Testis (tissue), 2 donors: Measurements from ENCODE around the gene ZNF611.
"Not testable (repeated sequence)": the region's sequence is repeated elsewhere in the genome, so short reads cannot be mapped to it uniquely, and the experiment has no call there.

ENCODE experiments used
- POLR2A ChIP-seq: fragments of 450-650 bp; IDR thresholded peaks from one replicate; pipeline ENCODE4 v1.6.1; 2017; ENCODE audit warnings: antibody characterized with exemption, mild to moderate bottlenecking, moderate library complexity
- TF ChIP-seq, protein P1 (sequence below), 3 experiments: fragments of 450-650 bp in 2 of 3; fragments of 200-600 bp in 1 of 3; sonication (generic) in 1 of 3; IDR thresholded peaks; one replicate each; pipeline ENCODE4 v1.5.1; 2016 to 2019; ENCODE audit warnings: antibody characterized with exemption in 3 of 3, mild to moderate bottlenecking in 2 of 3, moderate library complexity in 1 of 3

DNA sequence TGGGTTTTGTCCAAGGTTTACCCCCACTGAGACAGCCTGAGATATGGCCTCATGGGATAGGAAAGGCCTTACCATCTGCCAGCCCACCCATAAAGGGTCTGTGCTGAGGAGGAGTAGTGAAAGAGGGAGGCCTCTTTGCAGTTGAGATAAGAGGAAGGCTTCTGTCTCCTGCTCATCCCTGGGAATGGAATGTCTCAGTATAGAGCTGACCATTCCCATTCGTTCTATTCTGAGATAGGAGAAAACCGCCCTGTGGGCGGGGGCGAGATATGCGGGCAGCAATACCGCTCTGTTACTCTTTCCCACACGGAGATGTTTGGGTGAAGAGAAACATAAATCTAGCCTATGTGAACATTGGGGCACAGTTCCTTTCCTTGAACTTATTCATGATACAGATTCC lies 6.5 kb upstream of the ZNF611 start:
- TF ChIP-seq, protein P1, sequence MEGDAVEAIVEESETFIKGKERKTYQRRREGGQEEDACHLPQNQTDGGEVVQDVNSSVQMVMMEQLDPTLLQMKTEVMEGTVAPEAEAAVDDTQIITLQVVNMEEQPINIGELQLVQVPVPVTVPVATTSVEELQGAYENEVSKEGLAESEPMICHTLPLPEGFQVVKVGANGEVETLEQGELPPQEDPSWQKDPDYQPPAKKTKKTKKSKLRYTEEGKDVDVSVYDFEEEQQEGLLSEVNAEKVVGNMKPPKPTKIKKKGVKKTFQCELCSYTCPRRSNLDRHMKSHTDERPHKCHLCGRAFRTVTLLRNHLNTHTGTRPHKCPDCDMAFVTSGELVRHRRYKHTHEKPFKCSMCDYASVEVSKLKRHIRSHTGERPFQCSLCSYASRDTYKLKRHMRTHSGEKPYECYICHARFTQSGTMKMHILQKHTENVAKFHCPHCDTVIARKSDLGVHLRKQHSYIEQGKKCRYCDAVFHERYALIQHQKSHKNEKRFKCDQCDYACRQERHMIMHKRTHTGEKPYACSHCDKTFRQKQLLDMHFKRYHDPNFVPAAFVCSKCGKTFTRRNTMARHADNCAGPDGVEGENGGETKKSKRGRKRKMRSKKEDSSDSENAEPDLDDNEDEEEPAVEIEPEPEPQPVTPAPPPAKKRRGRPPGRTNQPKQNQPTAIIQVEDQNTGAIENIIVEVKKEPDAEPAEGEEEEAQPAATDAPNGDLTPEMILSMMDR (IDR thresholded peaks at IDR 0.05), result not testable (repeated sequence)
- not testable (repeated sequence) for TF ChIP-seq POLR2A
